H1 (cell line): Measurements from ENCODE around the gene CCDC40. TPM values are rescaled to one million over a fixed set of nuclear protein-coding genes. Genes with fewer than 3 reads are reported as not detected.

Experiments used
- CTCF ChIA-PET: fragments of 300-600 bp; sonication (Branson Sonifier 250); formaldehyde crosslinking; loops from one replicate; lab custom pipeline; 2021; ENCODE audit not compliant: partially characterized antibody; lab: Charles Lee
- POLR2A ChIA-PET: fragments of 300-600 bp; sonication (Branson Sonifier 250); formaldehyde crosslinking; loops from one replicate; lab custom pipeline; 2021; ENCODE audit warnings: inconsistent platforms; ENCODE audit not compliant: partially characterized antibody; lab: Charles Lee
- DNase-seq, 2 experiments: peaks; one replicate each; pipeline versions ENCODE4 v3.0.0 to v3.0.0-alpha.2; 2010 to 2022; ENCODE audit warnings: low spot score in 2 of 2, low read depth in 1 of 2, mixed read lengths in 1 of 2
- FAIRE-seq: peaks from 2 replicates; lab custom pipeline; 2011; peaks lifted over from hg19 to GRCh38; lab: Jason Lieb, UNC
- H2AFZ ChIP-seq: 2 replicates; pipeline ENCODE4 v1.8.1; 2012; ENCODE audit warnings: low read length, inconsistent platforms
- H2AK5ac ChIP-seq: 2 replicates; pipeline ENCODE4 v1.6.1; 2013; ENCODE audit warnings: low read depth, low read length
- H2BK120ac ChIP-seq: replicated peaks from 2 replicates; pipeline ENCODE3; 2013; ENCODE audit warnings: low read depth, low read length, inconsistent platforms
- H2BK12ac ChIP-seq: 2 replicates; pipeline ENCODE4 v1.6.1; 2013; ENCODE audit warnings: low read depth, low read length
- H2BK15ac ChIP-seq: 2 replicates; pipeline ENCODE4 v1.6.1; 2013; ENCODE audit warnings: low read length
- H2BK20ac ChIP-seq: 2 replicates; pipeline ENCODE4 v1.6.1; 2013; ENCODE audit warnings: low read length
- H2BK5ac ChIP-seq: 2 replicates; pipeline ENCODE4 v1.6.1; 2013; ENCODE audit warnings: low read depth, low read length
- H3K14ac ChIP-seq: 2 replicates; pipeline ENCODE4 v1.6.1; 2013; ENCODE audit warnings: inconsistent platforms; ENCODE audit not compliant: insufficient read length
- H3K18ac ChIP-seq: 2 replicates; pipeline ENCODE4 v1.6.1; 2013; ENCODE audit warnings: low read length; ENCODE audit errors: extremely low read depth
- H3K23ac ChIP-seq: 2 replicates; pipeline ENCODE4 v1.6.1; 2013; ENCODE audit warnings: inconsistent platforms; ENCODE audit not compliant: insufficient read length
- H3K23me2 ChIP-seq: 2 replicates; pipeline ENCODE4 v1.6.1; 2013; ENCODE audit warnings: low read depth, low read length
- H3K27ac ChIP-seq: 2 replicates; pipeline ENCODE4 v1.6.1; 2011; ENCODE audit warnings: low read depth, low read length, inconsistent platforms
- H3K27me3 ChIP-seq, 4 experiments: replicated peaks in 1 of 4; 1 replicate in 1 of 4; 2 replicates in 3 of 4; pipeline versions ENCODE4 v1.6.1 to v1.8.1; 2011 to 2013; ENCODE audit warnings: low read length in 3 of 4, mild to moderate bottlenecking in 3 of 4, inconsistent platforms in 2 of 4, mixed read lengths in 2 of 4, moderate library complexity in 1 of 4; ENCODE audit not compliant: control insufficient read depth in 3 of 4, insufficient read depth in 3 of 4; ENCODE audit errors: extremely low read depth in 1 of 4
- H3K36me3 ChIP-seq, 4 experiments: 2 replicates each; pipeline versions ENCODE4 v1.6.1 to v1.8.1; 2011 to 2013; ENCODE audit warnings: mild to moderate bottlenecking in 4 of 4, low read length in 3 of 4, moderate library complexity in 2 of 4, control low read depth in 1 of 4, inconsistent platforms in 1 of 4; ENCODE audit not compliant: insufficient read depth in 4 of 4, control insufficient read depth in 2 of 4
- H3K4ac ChIP-seq: replicated peaks from 2 replicates; pipeline ENCODE3; 2013; ENCODE audit warnings: low read length, low read depth, mixed read lengths, inconsistent platforms; ENCODE audit not compliant: insufficient read length
- H3K4me1 ChIP-seq, 4 experiments: replicated peaks in 1 of 4; 1 replicate in 1 of 4; 2 replicates in 3 of 4; pipeline versions ENCODE4 v1.6.1 to v1.8.1; 2011 to 2013; ENCODE audit warnings: low read length in 3 of 4, inconsistent platforms in 2 of 4, mixed read lengths in 1 of 4; ENCODE audit not compliant: insufficient read depth in 4 of 4, control insufficient read depth in 3 of 4
- H3K4me2 ChIP-seq, 2 experiments: 2 replicates each; pipeline versions ENCODE4 v1.6.1 to v1.8.1; 2011 to 2013; ENCODE audit warnings: low read depth in 2 of 2, low read length in 2 of 2, control low read depth in 1 of 2, inconsistent platforms in 1 of 2, mild to moderate bottlenecking in 1 of 2; ENCODE audit not compliant: insufficient read depth in 1 of 2
- H3K4me3 ChIP-seq, 4 experiments: fragments of 200-600, 300-600 bp in 1 of 4; sonication (generic), shearing (Covaris generic), sonication (Bioruptor Twin) in 1 of 4; 2 replicates each; pipeline versions ENCODE4 v1.5.1 to v1.8.1; 2011 to 2016; ENCODE audit warnings: low read length in 4 of 4, low read depth in 3 of 4, control low read depth in 2 of 4, inconsistent platforms in 2 of 4, mild to moderate bottlenecking in 2 of 4, mixed read lengths in 1 of 4, moderate library complexity in 1 of 4; ENCODE audit not compliant: insufficient read depth in 2 of 4; ENCODE audit errors: extremely low read depth in 1 of 4
- H3K56ac ChIP-seq: replicated peaks from 2 replicates; pipeline ENCODE3; 2013; ENCODE audit warnings: low read depth, mild to moderate bottlenecking, mixed read lengths, low read length, inconsistent platforms; ENCODE audit not compliant: insufficient read length
- H3K79me1 ChIP-seq: 2 replicates; pipeline ENCODE4 v1.6.1; 2013; ENCODE audit warnings: low read depth, low read length, control low read depth
- H3K79me2 ChIP-seq, 2 experiments: 2 replicates each; pipeline versions ENCODE4 v1.6.1 to v1.8.1; 2012 to 2013; ENCODE audit warnings: low read length in 2 of 2, mild to moderate bottlenecking in 2 of 2, inconsistent platforms in 1 of 2; ENCODE audit not compliant: insufficient read depth in 2 of 2, control insufficient read depth in 1 of 2
- H3K9ac ChIP-seq, 4 experiments: replicated peaks in 1 of 4; 1 replicate in 1 of 4; 2 replicates in 3 of 4; pipeline versions ENCODE4 v1.6.1 to v1.8.1; 2011 to 2013; ENCODE audit warnings: low read depth in 3 of 4, low read length in 3 of 4, control low read depth in 2 of 4, mild to moderate bottlenecking in 2 of 4, moderate library complexity in 2 of 4, inconsistent platforms in 1 of 4; ENCODE audit errors: extremely low read depth in 1 of 4
- H3K9me3 ChIP-seq, 2 experiments: 2 replicates each; pipeline versions ENCODE4 v1.6.1 to v1.8.1; 2012 to 2013; ENCODE audit warnings: mild to moderate bottlenecking in 2 of 2, moderate library complexity in 2 of 2, control low read depth in 1 of 2, inconsistent platforms in 1 of 2, low read depth in 1 of 2, low read length in 1 of 2, mixed read lengths in 1 of 2; ENCODE audit not compliant: insufficient read depth in 2 of 2
- H4K20me1 ChIP-seq, 2 experiments: replicated peaks in 1 of 2; 2 replicates each; pipeline versions ENCODE3 to v1.8.1; 2011 to 2013; ENCODE audit warnings: inconsistent platforms in 2 of 2, low read length in 2 of 2, mild to moderate bottlenecking in 1 of 2; ENCODE audit not compliant: insufficient read depth in 2 of 2, control insufficient read depth in 1 of 2
- H4K5ac ChIP-seq: 2 replicates; pipeline ENCODE4 v1.6.1; 2013; ENCODE audit warnings: low read length, low read depth, mixed read lengths, inconsistent platforms; ENCODE audit not compliant: insufficient read length
- H4K8ac ChIP-seq: 2 replicates; pipeline ENCODE4 v1.8.0; 2013; ENCODE audit warnings: mild to moderate bottlenecking, moderate library complexity, low read length, inconsistent platforms; ENCODE audit not compliant: insufficient read depth; ENCODE audit errors: extremely low read depth
- H4K91ac ChIP-seq: replicated peaks from 2 replicates; pipeline ENCODE3; 2013; ENCODE audit warnings: low read length, mixed read lengths, inconsistent platforms; ENCODE audit not compliant: insufficient read length
- ATF2 ChIP-seq: IDR thresholded peaks from 2 replicates; pipeline ENCODE4 v1.6.1; 2012; ENCODE audit warnings: low read length, inconsistent platforms
- TCF12 ChIP-seq: IDR thresholded peaks from 2 replicates; pipeline ENCODE4 v1.6.1; 2011; ENCODE audit warnings: low read depth, mild to moderate bottlenecking, low read length
- WGBS, 2 experiments: shearing (Covaris generic) in 1 of 2; methylation state at CpG; one replicate each; pipeline versions ENCODE4 v1.1.6 to v1.1.7; 2013 to 2015; ENCODE audit warnings: low lambda C conversion rate in 2 of 2, mixed read lengths in 2 of 2, inconsistent platforms in 1 of 2, low coverage in 1 of 2, missing lambda C conversion rate in 1 of 2; ENCODE audit not compliant: insufficient replicate concordance in 2 of 2, insufficient coverage in 1 of 2, insufficient read length in 1 of 2; ENCODE audit errors: extremely low coverage in 1 of 2, missing lambda C conversion rate in 1 of 2; 5-methylcytosine and 5-hydroxymethylcytosine counted together
- polyA plus RNA-seq, 7 experiments: library from polyadenylated mRNA; depleted of rRNA in 3 of 7; stranded (reverse) in 5 of 7; unstranded in 2 of 7; fragments of >200 nt in 5 of 7; fragments of 200-250 nt in 2 of 7; gene quantifications; 1 replicate in 5 of 7; 2 replicates in 1 of 7; 4 replicates in 1 of 7; pipeline versions ENCODE4 v1.2.1 to v1.2.3, GENCODE V29; 2011 to 2013; ENCODE audit warnings: missing spikeins in 2 of 7, mixed read lengths in 2 of 7
- total RNA-seq: library from RNA; stranded (reverse); fragmentation: NEBNext Ultra II Directional; extraction: Animal tissue kit (Norgen Biotek cat#: 25700); gene quantifications from 2 replicates; pipeline ENCODE4 v1.2.1, GENCODE V29; 2021

The CCDC40 gene
- total and polyA plus RNA-seq, 2 of the 8 experiments (the other 6 are each of a cell fraction or from before 2014, with no cell fraction given), result 4.1 to 11.5 TPM

GRCh38 chr17:79992649-79993389, 43.6 kb upstream of the CCDC40 start:
- H2AK5ac ChIP-seq, result peak overlapping the region; percentile 99
- peak overlapping the region; percentile 99 for H2BK12ac ChIP-seq
- H3K4me1 ChIP-seq, result peaks cover 15 to 37% (median 28%) of the 10 kb centered on the region in 4 experiments
- peaks cover 0 to 23% of the 10 kb centered on the region in 2 experiments; a peak in 1 of 4 replicates for H3K79me2 ChIP-seq
- peak overlapping the region; percentile 73 for H3K18ac ChIP-seq
- H2BK120ac ChIP-seq, result no peak overlapping the region
- WGBS, 2 experiments, result 79% methylated on average over 10 of the region's 10 CpGs; no CpG with 5 or more reads in 1 of the 2 experiments
- peak overlapping the region in 1 of 4 experiments; percentile 55; a peak in 1 of 8 replicates for H3K4me3 ChIP-seq
- H3K56ac ChIP-seq, result no peak overlapping the region
- no peaks in the 10 kb centered on the region for H3K9me3 ChIP-seq
- peak overlapping the region; percentile 90 for H4K8ac ChIP-seq
- peak overlapping the region; percentile 54 to 67; a peak in 3 of 4 replicates for H3K4me2 ChIP-seq
- FAIRE-seq, result no peak
- H3K27me3 ChIP-seq, result peaks cover 0 to 2% (median 0%) of the 10 kb centered on the region in 4 experiments; a peak in 2 of 7 replicates
- no peaks in the 10 kb centered on the region for H3K23me2 ChIP-seq
- H3K9ac ChIP-seq, result peak overlapping the region in 1 of 4 experiments; percentile 12; a peak in 1 of 7 replicates
- peaks cover 10 to 16% of the 10 kb centered on the region in 2 experiments for H4K20me1 ChIP-seq
- peak overlapping the region; percentile 46 for H4K91ac ChIP-seq
- TF ChIP-seq TCF12, result no peak
- TF ChIP-seq ATF2, result 0 out of 2 replicates have a peak, but pooled peaks have one; percentile 0
- H3K79me1 ChIP-seq, result peaks cover 11% of the 10 kb centered on the region
- 0 out of 2 replicates have a peak overlapping the region, but pooled peaks have one; percentile 72 for H2BK15ac ChIP-seq
- H2BK20ac ChIP-seq, result peak overlapping the region; percentile 93; the same call in 1 of the 2 replicates
- ChIA-PET CTCF (interaction anchor here (0.5 to 4.6 kb wide), 19 partner anchors 13 to 249 kb away, joined by 3 to 53 read pairs (median 4); no protein-coding TSS in a partner anchor), POLR2A (interaction anchor here (0.6 to 3.7 kb wide), 21 partner anchors 9 to 207 kb away, joined by 3 to 20 read pairs (median 4); partner anchors contain the start of genes CBX4 and CBX8)
- H3K27ac ChIP-seq, result no peak overlapping the region
- peak overlapping the region; percentile 6 for H4K5ac ChIP-seq
- DNase-seq, result no peak
- no peak overlapping the region for H3K23ac ChIP-seq
- H3K36me3 ChIP-seq, result peaks cover 0 to 2% (median 0%) of the 10 kb centered on the region in 4 experiments; a peak in 1 of 8 replicates
- H3K14ac ChIP-seq, result no peak overlapping the region
- no peak overlapping the region for H2AFZ ChIP-seq
- peak overlapping the region; percentile 27 for H2BK5ac ChIP-seq
- no peak overlapping the region for H3K4ac ChIP-seq
